Endothelial cell of umbilical vein (primary cell): ENCODE results near the gene SSR1. TPM values are rescaled to one million over a fixed set of nuclear protein-coding genes. Genes with fewer than 3 reads are reported as not detected.

ENCODE experiments used
- BruUV-seq: library from RNA; stranded (reverse); fragments of 400-500 nt; replicated peaks from 2 replicates; lab custom pipeline; 2021; lab: Mats Ljungman, UMichigan
- CTCF ChIA-PET: fragments of 300-600, 350-600 bp; sonication (Branson Sonifier 250); formaldehyde crosslinking; loops from one replicate; lab custom pipeline; 2021; ENCODE audit warnings: antibody characterized with exemption, inconsistent platforms; lab: Charles Lee
- POLR2A ChIA-PET: fragments of 300-600, 350-600 bp; sonication (Branson Sonifier 250); formaldehyde crosslinking; loops from one replicate; lab custom pipeline; 2021; ENCODE audit warnings: antibody characterized with exemption, inconsistent platforms; lab: Charles Lee
- DNase-seq: peaks from one replicate; pipeline ENCODE4 v3.0.0-alpha.2; 2011; ENCODE audit warnings: low read depth, low spot score
- FAIRE-seq: peaks from 2 replicates; lab custom pipeline; 2011; peaks lifted over from hg19 to GRCh38; lab: Jason Lieb, UNC
- H2AFZ ChIP-seq: 2 replicates; pipeline ENCODE4 v1.6.0; 2012; ENCODE audit warnings: low read depth, low read length, control low read depth, inconsistent platforms
- H3K27ac ChIP-seq: 2 replicates; pipeline ENCODE4 v1.5.1; 2011; ENCODE audit warnings: low read depth, mild to moderate bottlenecking, control low read depth, low read length, moderate library complexity; ENCODE audit not compliant: insufficient read depth
- H3K27me3 ChIP-seq, 2 experiments: 2 replicates each; pipeline versions ENCODE4 v1.6.0 to v1.6.1; 2011; ENCODE audit warnings: low read length in 2 of 2, mixed read lengths in 1 of 2; ENCODE audit not compliant: control insufficient read depth in 2 of 2, insufficient read depth in 2 of 2
- H3K36me3 ChIP-seq, 2 experiments: 2 replicates in 1 of 2; 3 replicates in 1 of 2; pipeline ENCODE4 v1.5.1; 2011; ENCODE audit warnings: low read length in 2 of 2, mild to moderate bottlenecking in 1 of 2, moderate library complexity in 1 of 2; ENCODE audit not compliant: control insufficient read depth in 2 of 2, insufficient read depth in 2 of 2; ENCODE audit errors: extremely low read depth in 1 of 2
- H3K4me1 ChIP-seq: 3 replicates; pipeline ENCODE4 v1.5.1; 2011; ENCODE audit warnings: mild to moderate bottlenecking, low read length; ENCODE audit not compliant: control insufficient read depth, insufficient read depth; ENCODE audit errors: extremely low read depth
- H3K4me2 ChIP-seq: 2 replicates; pipeline ENCODE4 v1.6.1; 2011; ENCODE audit warnings: low read length, control low read depth, mixed read lengths; ENCODE audit not compliant: insufficient read depth
- H3K4me3 ChIP-seq, 3 experiments: fragments of 200-600 bp in 1 of 3; sonication (generic), shearing (Covaris generic) in 1 of 3; replicated peaks in 1 of 3; 2 replicates each; pipeline ENCODE4 v1.5.1; 2011 to 2016; ENCODE audit warnings: control low read depth in 3 of 3, low read length in 3 of 3, mild to moderate bottlenecking in 2 of 3, inconsistent platforms in 1 of 3, low read depth in 1 of 3, moderate library complexity in 1 of 3; ENCODE audit not compliant: insufficient read depth in 1 of 3
- H3K79me2 ChIP-seq: 2 replicates; pipeline ENCODE4 v1.6.0; 2012; ENCODE audit warnings: low read length, inconsistent platforms; ENCODE audit not compliant: control insufficient read depth, insufficient read depth
- H3K9ac ChIP-seq: replicated peaks from 2 replicates; pipeline ENCODE3; 2011; ENCODE audit warnings: low read length, control low read depth; ENCODE audit not compliant: insufficient read depth; ENCODE audit errors: extremely low read depth
- H3K9me1 ChIP-seq: replicated peaks from 3 replicates; pipeline ENCODE4 v1.6.0; 2011; ENCODE audit warnings: mild to moderate bottlenecking, low read length; ENCODE audit not compliant: control insufficient read depth, insufficient read depth; ENCODE audit errors: extremely low read depth
- H3K9me3 ChIP-seq: replicated peaks from 2 replicates; pipeline ENCODE4 v1.5.1; 2012; ENCODE audit warnings: low read length, inconsistent platforms; ENCODE audit not compliant: control insufficient read depth, insufficient read depth
- H4K20me1 ChIP-seq: replicated peaks from 2 replicates; pipeline ENCODE3; 2011; ENCODE audit warnings: mild to moderate bottlenecking, low read length; ENCODE audit not compliant: control insufficient read depth, insufficient read depth; ENCODE audit errors: extremely low read depth
- CTCF ChIP-seq, 2 donors: IDR thresholded peaks; 1 replicate in 1 of 2; 2 replicates in 1 of 2; pipeline ENCODE4 v1.5.1; 2011; ENCODE audit warnings: low read length in 2 of 2, mild to moderate bottlenecking in 2 of 2, moderate library complexity in 2 of 2, control low read depth in 1 of 2, inconsistent platforms in 1 of 2, low read depth in 1 of 2; ENCODE audit not compliant: insufficient read depth in 1 of 2; ENCODE audit errors: extremely low read depth in 1 of 2
- EZH2 ChIP-seq: IDR thresholded peaks from 2 replicates; pipeline ENCODE4 v1.6.1; 2012; ENCODE audit warnings: borderline replicate concordance, low read depth, mild to moderate bottlenecking, moderate library complexity, low read length, inconsistent platforms; ENCODE audit not compliant: severe bottlenecking
- FOS ChIP-seq: IDR thresholded peaks from 2 replicates; pipeline ENCODE4 v1.6.1; 2011; ENCODE audit warnings: mild to moderate bottlenecking, low read length, moderate library complexity, borderline replicate concordance; ENCODE audit not compliant: insufficient read depth
- GATA2 ChIP-seq: IDR thresholded peaks from 2 replicates; pipeline ENCODE4 v1.7.0; 2011; ENCODE audit warnings: low read depth, mild to moderate bottlenecking, moderate library complexity, mixed read lengths, low read length; ENCODE audit not compliant: insufficient read length, insufficient read depth
- JUN ChIP-seq: IDR thresholded peaks from 2 replicates; pipeline ENCODE4 v1.6.1; 2011; ENCODE audit warnings: borderline replicate concordance, low read depth; ENCODE audit not compliant: insufficient read length, insufficient read depth
- MAX ChIP-seq: IDR thresholded peaks from 2 replicates; pipeline ENCODE4 v1.6.1; 2011; ENCODE audit not compliant: insufficient read depth, insufficient read length
- MYC ChIP-seq: IDR thresholded peaks from one replicate; pipeline ENCODE4 v1.6.1; 2011; ENCODE audit warnings: mild to moderate bottlenecking, low read depth, low read length
- POLR2A ChIP-seq: IDR thresholded peaks from 2 replicates; pipeline ENCODE4 v1.6.1; 2012; ENCODE audit warnings: low read depth, mild to moderate bottlenecking, control low read depth, low read length
- POLR2AphosphoS5 ChIP-seq: IDR thresholded peaks from 2 replicates; pipeline ENCODE4 v1.6.1; 2012; ENCODE audit warnings: low read depth, mild to moderate bottlenecking, control low read depth, low read length, moderate library complexity; ENCODE audit not compliant: insufficient read depth
- dilution Hi-C: fragments of 300-500 bp; cut with MboI; formaldehyde crosslinking; loops from one replicate; pipeline ENCODE4 v1.15.0; 2019; ENCODE audit warnings: low sequenced_read_pairs; ENCODE audit not compliant: extremely low pct_ligation_motif_present
- intact Hi-C: fragments of 100-400 bp; cut with micrococcal nuclease; formaldehyde crosslinking; loops from one replicate; pipeline ENCODE4 v1.10.0; 2022
- polyA plus RNA-seq, 4 experiments: library from polyadenylated mRNA; depleted of rRNA in 3 of 4; stranded (reverse) in 3 of 4; unstranded in 1 of 4; fragments of >200 nt; gene quantifications; 2 replicates each; pipeline versions ENCODE4 v1.2.1 to v1.2.3, GENCODE V29; 2011 to 2012; ENCODE audit warnings: missing spikeins in 1 of 4
- total RNA-seq: library from RNA; stranded (reverse); gene quantifications from 2 replicates; pipeline ENCODE4 v1.2.3, GENCODE V29; 2021

The SSR1 gene
- total and polyA plus RNA-seq, 2 donors (not counting 3 experiments of a cell fraction or from before 2014, with no cell fraction given): 70.7 to 187 TPM

GRCh38 chr6:7328243-7328642, 15.2 kb upstream of the SSR1 start:
- DNase-seq (no peak), FAIRE-seq (no peak)
- no peak overlapping the region for H3K4me3 ChIP-seq
- no peaks in the 10 kb centered on the region for H3K36me3 ChIP-seq
- no TSS peak for BruUV-seq
- no peaks in the 10 kb centered on the region for H3K79me2 ChIP-seq
- dilution Hi-C loops: no loop called here
- no peak overlapping the region for H3K9ac ChIP-seq
- TF ChIP-seq FOS (no peak), JUN (no peak), GATA2 (no peak), MYC (no peak), EZH2 (no peak), POLR2A (no peak), POLR2AphosphoS5 (no peak), MAX (no peak), CTCF (IDR thresholded peaks at IDR 0.05; ENCODE audit: extremely low read depth in 1 of 2, insufficient read depth in 1 of 2, low read depth in 1 of 2, low read length in 2 of 2) (no peak)
- no peak overlapping the region for H3K27ac ChIP-seq
- intact Hi-C loops: no loop called here
- ChIA-PET CTCF (interaction anchor here (1.3 to 3.3 kb wide), 2 partner anchors 11 to 17 kb away, joined by 3 to 13 read pairs; no protein-coding TSS in a partner anchor), POLR2A (no interaction called here)
- H3K9me3 ChIP-seq: no peaks in the 10 kb centered on the region
- no peak overlapping the region for H3K4me2 ChIP-seq
- H4K20me1 ChIP-seq: no peaks in the 10 kb centered on the region
- H2AFZ ChIP-seq: no peak overlapping the region
- peaks cover 6 to 7% of the 10 kb centered on the region in 2 experiments for H3K27me3 ChIP-seq
- no peaks in the 10 kb centered on the region for H3K4me1 ChIP-seq
- H3K9me1 ChIP-seq: no peaks in the 10 kb centered on the region
